ENCODE data around the gene RYR2. TPM values are rescaled to one million over a fixed set of nuclear protein-coding genes. Genes with fewer than 3 reads are reported as not detected.

RYR2 gene
- total RNA-seq, 1 donor from 2014 or later = 7.8 TPM

GRCh38 chr1:237794071-237794470, 752.1 kb downstream of the RYR2 start:
- H3K4me1 ChIP-seq = no peaks in the 10 kb centered on the region
- no peak overlapping the region for H3K27ac ChIP-seq
- ATAC-seq = no peak
- no peaks in the 10 kb centered on the region for H3K9me3 ChIP-seq
- no peaks in the 10 kb centered on the region for H3K36me3 ChIP-seq
- no peak for DNase-seq
- intact Hi-C loops (cut with DNase I) = no loop called here
- no peaks in the 10 kb centered on the region for H3K27me3 ChIP-seq
- H3K4me3 ChIP-seq = no peak overlapping the region
- TF ChIP-seq, protein P1, sequence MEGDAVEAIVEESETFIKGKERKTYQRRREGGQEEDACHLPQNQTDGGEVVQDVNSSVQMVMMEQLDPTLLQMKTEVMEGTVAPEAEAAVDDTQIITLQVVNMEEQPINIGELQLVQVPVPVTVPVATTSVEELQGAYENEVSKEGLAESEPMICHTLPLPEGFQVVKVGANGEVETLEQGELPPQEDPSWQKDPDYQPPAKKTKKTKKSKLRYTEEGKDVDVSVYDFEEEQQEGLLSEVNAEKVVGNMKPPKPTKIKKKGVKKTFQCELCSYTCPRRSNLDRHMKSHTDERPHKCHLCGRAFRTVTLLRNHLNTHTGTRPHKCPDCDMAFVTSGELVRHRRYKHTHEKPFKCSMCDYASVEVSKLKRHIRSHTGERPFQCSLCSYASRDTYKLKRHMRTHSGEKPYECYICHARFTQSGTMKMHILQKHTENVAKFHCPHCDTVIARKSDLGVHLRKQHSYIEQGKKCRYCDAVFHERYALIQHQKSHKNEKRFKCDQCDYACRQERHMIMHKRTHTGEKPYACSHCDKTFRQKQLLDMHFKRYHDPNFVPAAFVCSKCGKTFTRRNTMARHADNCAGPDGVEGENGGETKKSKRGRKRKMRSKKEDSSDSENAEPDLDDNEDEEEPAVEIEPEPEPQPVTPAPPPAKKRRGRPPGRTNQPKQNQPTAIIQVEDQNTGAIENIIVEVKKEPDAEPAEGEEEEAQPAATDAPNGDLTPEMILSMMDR (IDR thresholded peaks at IDR 0.05) = no peak

DNA sequence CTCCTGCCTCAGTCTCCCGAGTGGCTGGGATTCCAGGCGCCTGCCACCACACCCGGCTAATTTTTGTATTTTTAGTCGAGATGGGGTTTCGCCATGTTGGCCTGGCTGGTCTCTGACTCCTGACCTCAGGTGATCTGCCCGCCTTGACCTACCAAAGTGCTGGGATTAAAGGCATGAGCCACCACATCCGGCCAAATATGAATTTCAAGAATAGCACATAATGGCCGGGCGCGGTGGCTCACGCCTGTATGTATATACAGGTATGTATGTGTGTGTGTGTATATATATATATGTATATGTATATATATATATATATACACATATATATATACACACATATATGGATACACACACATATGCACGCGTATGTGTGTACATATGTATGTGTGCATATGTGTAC, 753.6 kb downstream of the RYR2 start:
- intact Hi-C loops (cut with DNase I) = no loop called here
- ATAC-seq = no peak
- Histone ChIP-seq H3K4me1 (no peaks in the 10 kb centered on the region), H3K27me3 (no peaks in the 10 kb centered on the region), H3K27ac (no peak overlapping the region), H3K36me3 (no peaks in the 10 kb centered on the region), H3K4me3 (no peak overlapping the region), H3K9me3 (no peaks in the 10 kb centered on the region)
- no peak for DNase-seq
- TF ChIP-seq, protein P1 (IDR thresholded peaks at IDR 0.05) = no peak

DNA sequence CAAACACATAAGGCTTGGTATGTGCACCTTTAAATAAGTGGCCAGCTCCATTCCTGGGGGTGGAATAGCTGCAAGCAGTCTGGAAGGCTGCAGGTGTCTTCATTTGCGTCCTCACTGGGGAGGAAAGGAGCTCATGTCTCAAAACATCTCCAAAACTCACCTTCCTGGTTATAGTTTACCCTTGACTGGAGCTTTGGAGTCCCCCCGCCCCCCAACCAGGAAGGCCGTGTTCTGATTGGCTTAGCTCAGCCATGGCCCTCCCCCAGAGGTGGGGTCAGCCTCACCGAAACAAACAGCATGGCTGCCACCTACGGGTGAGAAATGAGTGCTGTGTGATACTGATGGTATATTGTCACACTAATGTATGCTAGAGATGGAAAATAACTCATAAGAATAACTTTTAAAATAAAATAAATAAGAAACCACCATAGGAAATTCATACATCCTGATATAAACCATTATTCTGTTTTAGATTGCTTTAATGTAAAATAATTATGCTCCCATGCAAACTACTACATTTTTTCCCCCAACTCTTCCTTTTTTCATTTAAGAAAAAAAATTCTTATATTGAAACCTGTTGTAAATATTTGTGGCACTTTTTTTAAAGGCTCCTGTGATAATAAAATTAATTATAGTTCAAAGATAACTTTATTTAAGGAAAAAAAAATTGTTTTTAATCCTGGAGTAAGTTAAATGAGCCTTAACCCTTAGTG, 757.9 kb downstream of the RYR2 start:
- Histone ChIP-seq H3K4me3 (no peak overlapping the region), H3K36me3 (no peaks in the 10 kb centered on the region), H3K4me1 (no peaks in the 10 kb centered on the region), H3K27ac (no peak overlapping the region), H3K27me3 (no peaks in the 10 kb centered on the region), H3K9me3 (no peaks in the 10 kb centered on the region)
- intact Hi-C loops (cut with DNase I) = no loop called here
- DNase-seq (no peak), ATAC-seq (peak; percentile 76)
- TF ChIP-seq, protein P1 (IDR thresholded peaks at IDR 0.05) = no peak

DNA sequence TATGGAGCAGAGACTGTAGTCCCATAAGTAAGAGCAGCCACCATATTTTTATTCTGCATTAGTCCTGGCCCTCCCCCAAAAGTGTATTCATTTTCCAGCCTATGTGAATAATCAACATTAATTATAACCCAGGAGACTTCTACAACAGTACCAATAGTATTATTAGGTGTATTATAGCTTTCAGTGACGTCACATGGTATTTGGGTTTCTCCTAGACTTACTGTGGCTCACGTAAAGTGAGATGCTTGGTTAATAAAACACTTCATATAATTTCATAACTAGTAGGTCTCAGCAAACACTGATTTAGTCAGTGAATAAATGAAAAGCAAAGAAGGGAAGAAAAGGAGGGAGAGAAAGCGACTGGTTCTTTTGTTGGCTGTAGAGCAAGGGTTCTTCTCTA, 762.5 kb downstream of the RYR2 start:
- intact Hi-C loops (cut with DNase I) = no loop called here
- H3K4me3 ChIP-seq = no peak overlapping the region
- H3K9me3 ChIP-seq = no peaks in the 10 kb centered on the region
- H3K27me3 ChIP-seq = no peaks in the 10 kb centered on the region
- ATAC-seq (no peak), DNase-seq (no peak)
- no peaks in the 10 kb centered on the region for H3K4me1 ChIP-seq
- no peak overlapping the region for H3K27ac ChIP-seq
- TF ChIP-seq, protein P1 (IDR thresholded peaks at IDR 0.05) = no peak
- no peaks in the 10 kb centered on the region for H3K36me3 ChIP-seq

DNA sequence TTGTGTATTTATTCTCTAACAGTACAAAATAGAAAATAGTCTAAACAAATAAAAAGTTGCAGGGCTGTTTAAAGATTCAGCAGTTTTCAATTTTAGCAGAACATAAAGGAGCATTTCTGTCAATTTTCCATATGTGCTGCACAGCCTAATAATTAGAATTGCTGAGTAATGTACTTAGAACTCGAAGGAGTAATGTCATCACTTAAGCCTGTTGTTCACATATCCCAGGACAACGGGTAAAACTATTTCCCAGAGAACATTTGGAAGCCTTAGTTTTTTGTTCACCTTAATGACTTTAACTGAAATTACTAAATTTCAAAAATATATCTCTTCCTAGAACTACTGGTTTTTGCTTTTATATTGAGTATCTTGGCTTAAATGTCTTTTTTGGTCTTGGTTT, 767.1 kb downstream of the RYR2 start:
- TF ChIP-seq, protein P1 (IDR thresholded peaks at IDR 0.05) = no peak
- H3K9me3 ChIP-seq = no peaks in the 10 kb centered on the region
- DNase-seq (no peak), ATAC-seq (no peak)
- no peaks in the 10 kb centered on the region for H3K36me3 ChIP-seq
- H3K4me1 ChIP-seq = no peaks in the 10 kb centered on the region
- no peak overlapping the region for H3K27ac ChIP-seq
- intact Hi-C loops (cut with DNase I) = no loop called here
- no peaks in the 10 kb centered on the region for H3K27me3 ChIP-seq
- H3K4me3 ChIP-seq = no peak overlapping the region

DNA sequence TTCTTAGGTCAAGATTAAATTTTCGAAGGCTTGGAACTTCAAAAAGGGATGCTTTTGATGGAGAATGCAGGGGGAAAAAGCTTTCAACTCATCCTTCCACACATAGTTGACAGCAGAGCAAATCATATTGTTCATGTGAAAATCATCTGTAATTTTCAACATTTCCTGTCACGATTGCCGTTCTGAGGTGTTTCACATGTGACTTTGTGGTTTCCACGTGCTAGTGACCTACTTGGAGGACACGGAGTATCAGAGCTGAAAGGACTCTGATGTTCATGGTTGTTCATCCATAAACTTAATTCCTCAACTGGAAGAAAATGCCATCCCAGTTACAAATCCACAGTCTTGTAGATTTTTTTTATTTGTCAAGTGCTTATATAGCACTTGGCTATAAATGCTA, 769.6 kb downstream of the RYR2 start:
- Histone ChIP-seq H3K36me3 (peaks cover 6% of the 10 kb centered on the region), H3K4me1 (no peaks in the 10 kb centered on the region)
- ATAC-seq = no peak

More for the DNA sequence above, 769.6 kb downstream of the RYR2 start:
- H3K27me3 ChIP-seq = no peaks in the 10 kb centered on the region
- H3K27ac ChIP-seq = no peak overlapping the region
- H3K9me3 ChIP-seq = no peaks in the 10 kb centered on the region
- DNase-seq = no peak
- H3K4me3 ChIP-seq = no peak overlapping the region
- TF ChIP-seq, protein P1 (IDR thresholded peaks at IDR 0.05) = no peak
- intact Hi-C loops (cut with DNase I) = no loop called here
